ENCODE data around the gene KIF5B.
A peak's percentile ranks its signal among the peaks of the same experiment; 100 is the strongest.
"Not testable (repeated sequence)": the region's sequence is repeated elsewhere in the genome, so short reads cannot be mapped to it uniquely, and the experiment has no call there.

KIF5B gene

DNA sequence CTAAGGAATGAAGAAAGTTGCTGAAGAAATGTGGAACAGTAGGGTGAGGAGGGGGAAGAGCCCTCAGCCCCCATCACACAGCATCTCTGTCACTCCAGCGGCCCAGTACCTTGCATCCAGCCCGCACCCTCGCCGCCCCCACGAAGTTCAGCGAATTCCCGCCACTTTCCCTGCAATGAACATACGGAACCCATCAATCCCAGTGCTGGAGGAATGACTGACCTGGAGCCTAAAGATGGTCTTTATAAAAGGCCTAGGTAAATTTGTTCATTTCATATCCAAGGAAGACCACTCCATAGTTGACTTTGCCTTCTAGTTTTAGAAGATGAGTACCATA lies 779 bp upstream of the KIF5B start:
- DNase-seq, result no peak

DNA sequence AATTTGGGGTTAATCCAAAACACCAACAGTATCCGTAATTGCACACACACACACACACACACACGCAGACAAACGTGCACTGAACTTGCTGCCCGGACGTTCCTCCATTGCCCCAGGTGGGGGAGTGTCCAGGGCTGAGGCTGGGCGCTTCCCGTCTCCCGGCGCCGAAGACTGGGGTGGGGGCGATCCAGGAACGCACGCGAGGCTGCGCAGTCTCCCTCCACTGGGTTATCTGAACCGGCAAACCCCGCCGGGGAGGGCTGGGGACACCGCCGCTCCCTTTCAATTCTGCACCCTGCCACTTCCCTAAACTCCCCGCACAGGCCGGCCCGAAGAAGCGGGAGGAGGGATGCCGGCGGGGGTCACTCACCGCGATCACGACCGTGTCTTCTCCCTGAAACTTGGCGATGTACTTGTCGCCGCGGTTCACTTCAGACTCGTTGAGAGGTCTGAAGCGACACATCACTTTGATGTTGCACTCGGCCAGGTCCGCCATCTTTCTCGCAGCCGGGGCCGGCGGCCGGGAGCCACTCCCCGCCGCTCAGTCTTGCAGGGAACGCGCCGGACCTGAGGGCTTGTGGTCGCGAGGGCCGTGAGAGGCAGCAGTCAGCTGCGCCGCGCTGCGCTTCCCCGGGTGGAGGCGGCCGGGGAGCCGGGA lies 618 bp downstream of the KIF5B start:
- DNase-seq, result peak; percentile 77

- peak; percentile 20 for DNase-seq
These were observed 2.1 kb downstream of the KIF5B start for GRCh38 chr10:32054094-32054493.

- DNase-seq, result not testable (repeated sequence)
These were observed 2.8 kb downstream of the KIF5B start for GRCh38 chr10:32053392-32053791.

DNA sequence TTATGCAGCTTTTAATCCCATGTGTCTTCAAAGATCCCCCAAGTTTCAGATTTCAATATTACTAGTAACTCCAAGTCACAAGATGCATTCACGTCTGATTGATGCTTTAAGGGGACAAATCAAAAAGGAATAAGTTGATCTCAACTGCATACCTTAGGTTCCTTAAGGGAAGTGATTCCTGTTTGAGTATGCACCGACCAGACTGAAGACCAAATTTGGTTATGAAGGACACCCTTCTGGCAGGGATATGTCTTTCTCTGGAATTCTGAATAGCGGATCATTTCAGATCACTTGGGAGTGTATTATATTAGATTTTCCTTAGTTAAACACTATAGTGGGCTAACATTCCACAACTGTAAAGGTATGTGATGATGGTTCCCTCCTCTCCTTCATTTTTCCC lies 4.3 kb downstream of the KIF5B start:
- no peak for DNase-seq

- DNase-seq, result no peak
These were observed 6.0 kb downstream of the KIF5B start for GRCh38 chr10:32050177-32050576.

GRCh38 chr10:32049113-32049512 lies 7.1 kb downstream of the KIF5B start:
- DNase-seq, result no peak

GRCh38 chr10:32048282-32048681 lies 7.9 kb downstream of the KIF5B start:
- no peak for DNase-seq

- DNase-seq, result no peak
These were observed 8.3 kb downstream of the KIF5B start for GRCh38 chr10:32047881-32048280.

DNA sequence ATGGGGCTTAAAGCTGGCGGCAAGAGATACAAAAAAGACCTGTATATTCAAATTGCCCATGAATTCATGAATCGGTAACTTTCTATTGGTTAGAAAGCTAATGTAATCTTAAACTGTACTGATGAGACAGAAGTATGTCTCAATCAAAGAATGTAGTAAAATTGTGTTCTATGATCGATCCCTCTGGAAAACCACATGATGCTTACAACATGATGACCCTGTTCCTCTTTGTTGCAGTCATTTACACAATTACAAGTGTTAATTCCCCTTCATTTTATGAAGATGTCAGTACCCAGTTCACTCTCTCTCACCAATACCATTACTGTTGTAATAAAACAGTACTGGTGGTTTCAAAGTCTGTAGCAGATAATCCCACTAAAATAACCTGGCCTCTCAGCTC lies 10.1 kb downstream of the KIF5B start:
- DNase-seq, result no peak

DNA sequence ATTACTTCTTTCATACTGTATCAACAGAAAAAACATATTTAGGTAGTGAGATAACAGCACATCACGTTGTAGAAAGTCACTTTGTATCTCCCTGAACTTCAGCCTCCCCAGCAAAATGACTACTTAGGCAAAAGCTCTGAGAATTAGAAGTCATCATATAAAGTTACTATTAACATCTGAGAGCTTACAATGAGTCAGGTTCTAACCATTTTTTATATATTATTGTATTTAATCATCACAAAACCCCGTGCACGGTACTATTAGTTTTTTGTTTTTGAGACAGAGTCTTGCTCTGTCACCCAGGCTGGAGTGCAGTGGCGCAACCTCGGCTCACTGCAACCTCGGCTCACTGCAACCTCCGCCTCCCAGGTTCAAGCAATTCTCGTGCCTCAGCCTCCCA lies 13.5 kb downstream of the KIF5B start:
- DNase-seq, result not testable (repeated sequence)

DNA sequence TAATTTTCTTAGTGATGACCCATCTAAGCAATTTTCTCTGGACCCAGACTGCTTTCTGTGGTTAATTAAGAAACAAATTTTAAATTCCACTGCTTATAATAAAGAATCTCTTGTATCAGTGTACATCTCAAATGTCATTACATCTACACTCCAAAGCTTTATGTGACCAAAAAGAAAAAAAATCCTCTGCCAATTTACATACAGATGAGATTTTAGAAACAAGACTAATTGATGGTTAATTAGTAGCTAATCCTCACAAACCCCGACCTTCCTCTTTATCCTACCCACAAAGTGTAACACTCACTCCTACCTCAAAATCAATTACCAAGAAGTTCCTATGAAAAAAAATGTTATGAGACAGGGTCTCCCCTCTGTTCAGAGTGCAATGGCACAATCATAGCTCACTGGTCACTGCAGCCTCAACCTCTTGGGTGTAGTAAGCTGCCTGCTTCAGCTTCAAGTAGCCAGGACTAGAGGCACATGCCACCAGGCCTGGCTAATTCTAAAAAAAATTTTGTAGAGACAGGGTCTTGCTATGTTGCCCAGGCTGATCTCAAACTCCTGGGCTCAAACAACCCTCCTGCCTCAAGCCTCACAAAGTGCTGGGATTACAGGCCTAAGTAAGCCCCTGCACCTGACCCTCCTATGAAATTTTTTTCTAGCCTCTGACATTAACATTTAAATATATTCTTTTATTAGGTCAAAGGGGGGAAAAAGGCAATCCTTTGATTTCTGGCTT lies 14.8 kb downstream of the KIF5B start:
- DNase-seq, result no peak

- DNase-seq, result no peak
These were observed 16.5 kb downstream of the KIF5B start for GRCh38 chr10:32039734-32040133.

GRCh38 chr10:32038777-32039176 lies 17.4 kb downstream of the KIF5B start:
- DNase-seq, result no peak

GRCh38 chr10:32036922-32037321 lies 19.3 kb downstream of the KIF5B start:
- DNase-seq, result no peak

DNA sequence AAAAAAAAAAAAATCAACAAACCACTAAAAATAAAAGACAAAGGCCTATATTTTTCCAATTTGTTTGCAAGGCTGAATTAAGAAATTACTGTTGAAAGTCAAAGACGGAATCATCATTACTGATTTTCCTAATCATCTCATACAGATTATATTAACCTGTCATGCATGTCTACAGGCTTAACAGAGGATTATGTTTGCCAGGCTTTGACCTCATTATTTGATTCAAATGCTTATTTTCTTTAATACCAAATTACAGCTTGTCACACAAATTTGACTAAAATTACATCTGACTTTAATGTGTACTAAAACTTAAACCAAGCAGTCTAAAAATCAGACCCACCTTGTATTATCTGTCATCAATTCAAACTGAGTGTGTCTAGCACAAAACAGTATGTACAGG lies 21.2 kb downstream of the KIF5B start:
- DNase-seq, result no peak

GRCh38 chr10:32033171-32033570 lies 23.1 kb downstream of the KIF5B start:
- no peak for DNase-seq

DNA sequence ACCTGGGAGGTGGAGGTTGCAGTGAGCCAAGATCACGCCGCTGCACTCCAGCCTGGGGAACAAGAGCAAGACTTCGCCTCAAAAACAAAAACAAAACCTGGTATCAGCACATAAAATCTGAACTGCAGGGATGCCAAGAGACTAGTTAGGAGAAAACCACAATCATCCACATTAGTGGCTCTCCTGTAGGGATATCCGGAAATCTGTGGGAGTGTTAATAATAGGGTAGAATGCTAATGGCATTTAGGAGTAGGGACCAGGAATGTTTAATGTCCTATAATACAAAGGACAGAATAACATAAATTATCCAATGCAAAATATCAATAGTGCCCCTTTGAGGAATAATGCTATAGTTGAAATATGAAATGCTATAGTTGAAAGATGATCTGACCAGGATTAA lies 24.3 kb downstream of the KIF5B start:
- DNase-seq, result no peak

DNA sequence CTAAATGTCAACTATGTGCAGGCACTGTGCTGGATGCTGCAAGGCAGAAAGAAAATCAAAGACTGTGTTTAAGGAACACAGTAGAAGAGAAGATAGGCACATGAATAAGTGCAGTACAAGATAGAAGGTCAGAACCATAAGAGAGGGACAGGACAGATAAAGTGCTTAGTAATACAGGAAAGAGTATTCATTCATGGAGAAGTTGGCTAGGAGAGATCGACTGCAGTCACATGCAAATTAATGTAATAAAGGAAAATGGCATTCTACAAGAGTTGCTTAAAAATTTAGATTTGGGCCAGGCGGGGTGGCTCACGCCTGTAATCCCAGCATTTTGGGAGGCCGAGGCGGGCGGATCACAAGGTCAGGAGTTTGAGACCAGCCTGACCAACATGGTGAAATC lies 24.8 kb downstream of the KIF5B start:
- no peak for DNase-seq

- DNase-seq, result no peak
These were observed 27.5 kb downstream of the KIF5B start for GRCh38 chr10:32028710-32029109.

DNA sequence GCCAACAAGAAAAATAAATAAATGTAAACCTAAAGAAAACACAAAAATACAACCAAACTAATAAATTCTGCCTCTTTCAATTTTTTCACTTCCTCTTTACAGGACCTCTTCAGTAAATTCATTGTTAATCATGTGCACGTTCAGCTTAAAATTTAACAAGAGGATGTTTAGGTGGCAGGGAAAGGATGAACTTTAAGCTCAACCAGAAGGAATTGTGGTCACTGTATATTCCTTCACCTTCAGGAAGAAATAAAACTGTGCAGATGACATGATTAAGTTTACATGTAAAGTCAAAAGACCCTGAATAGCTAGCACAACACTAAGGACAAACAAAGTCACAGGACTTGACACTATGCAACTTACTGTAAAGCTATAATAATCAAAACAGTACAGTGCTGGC lies 33.0 kb downstream of the KIF5B start:
- no peak for DNase-seq

GRCh38 chr10:32017044-32017443 lies 39.2 kb downstream of the KIF5B start:
- DNase-seq, result no peak

DNA sequence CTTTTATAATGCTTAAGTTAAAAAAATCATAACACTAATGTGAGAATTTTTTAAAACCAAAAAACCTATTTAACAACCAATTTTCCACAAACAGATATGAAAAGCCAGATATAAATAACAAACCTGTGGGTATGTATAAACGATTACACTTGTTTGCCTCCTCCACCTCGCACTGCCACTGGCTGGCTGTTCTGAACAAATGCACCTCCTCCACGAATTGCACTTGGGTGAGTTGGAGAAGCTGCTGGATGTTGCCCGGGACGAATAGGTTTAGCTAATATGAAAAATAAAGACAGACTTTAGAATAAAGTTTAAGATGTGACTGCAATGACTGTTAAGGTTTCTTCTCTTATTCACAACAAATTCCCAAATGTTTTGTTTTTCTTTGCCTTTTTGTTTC lies 40.8 kb downstream of the KIF5B start:
- no peak for DNase-seq

DNA sequence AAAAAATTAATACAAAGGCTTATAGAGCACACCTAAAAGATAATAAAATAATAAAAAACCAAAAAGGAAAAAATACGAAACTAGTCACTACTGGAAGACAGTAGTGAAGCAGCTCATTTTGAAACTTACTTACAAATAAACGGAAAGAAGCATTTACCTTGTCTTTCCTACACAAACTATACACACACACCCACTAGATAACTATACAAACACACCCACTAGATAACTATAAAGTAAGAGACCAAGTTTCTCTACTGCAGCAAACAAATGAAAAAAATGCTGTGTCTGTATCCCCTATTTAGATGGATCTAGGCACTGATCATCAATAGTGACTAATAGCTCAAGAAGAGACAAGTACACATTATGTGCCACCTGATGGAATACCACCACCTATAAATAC lies 49.2 kb downstream of the KIF5B start:
- no peak for DNase-seq

DNA sequence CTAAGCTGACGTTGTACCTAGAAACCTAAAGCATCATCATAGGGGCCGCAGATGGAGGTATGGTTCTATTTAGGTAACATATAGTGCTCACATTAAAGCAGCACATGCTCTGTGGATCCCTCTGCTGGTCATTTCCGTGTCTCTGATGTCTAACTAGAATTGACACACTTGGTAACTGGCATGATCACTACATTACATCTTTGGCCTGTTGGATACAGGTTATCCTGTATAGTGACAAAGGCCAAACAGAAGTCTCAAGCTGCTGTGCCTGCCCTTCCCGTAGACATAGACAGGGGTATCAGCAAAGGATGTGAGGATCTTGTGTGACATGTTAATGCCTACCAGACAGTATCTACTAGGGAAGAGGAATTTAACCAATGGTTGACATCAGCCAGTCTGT lies 51.2 kb downstream of the KIF5B start:
- peak; percentile 84 for DNase-seq

Data from hematopoietic multipotent progenitor cell treated with erythropoietin and hydrocortisone succinate and interleukin-3 and kit ligand, for 6 days (in vitro differentiated cells).